PC-9 (cell line): ENCODE results near the gene RBMS1.

Experiments used
- CTCF ChIP-seq: fragments of 200-600 bp; sonication (generic); conservative IDR thresholded peaks from 2 replicates; pipeline ENCODE4 v1.6.1; 2017; ENCODE audit warnings: mixed run types, antibody characterized with exemption, mild to moderate bottlenecking, moderate library complexity
- EZH2 ChIP-seq: fragments of 200-600 bp; sonication (generic); IDR thresholded peaks from 2 replicates; pipeline ENCODE4 v1.8.0; 2017; ENCODE audit warnings: antibody characterized with exemption, low read depth

- TF ChIP-seq CTCF (no peak), EZH2 (no peak)
These were observed 188.4 kb downstream of the RBMS1 start for GRCh38 chr2:160305081-160305750.
